Muscle of leg (tissue), 11 donors: ENCODE data around the gene NKD1. TPM values are rescaled to one million over a fixed set of nuclear protein-coding genes. Genes with fewer than 3 reads are reported as not detected.
"Not testable (repeated sequence)": the region's sequence is repeated elsewhere in the genome, so short reads cannot be mapped to it uniquely, and the experiment has no call there.

ENCODE experiments used
- DNase-seq: peaks from one replicate; pipeline ENCODE4 v3.0.0; 2013
- H3K27ac ChIP-seq: one replicate; pipeline ENCODE4 v1.5.1; 2013; ENCODE audit warnings: mild to moderate bottlenecking, low read length, control low read depth
- H3K27me3 ChIP-seq: one replicate; pipeline ENCODE4 v1.6.1; 2013; ENCODE audit warnings: low read length; ENCODE audit not compliant: control insufficient read depth, insufficient read depth
- H3K36me3 ChIP-seq: one replicate; pipeline ENCODE4 v1.6.1; 2013; ENCODE audit warnings: low read length; ENCODE audit not compliant: control insufficient read depth, insufficient read depth
- H3K4me1 ChIP-seq: one replicate; pipeline ENCODE4 v1.6.1; 2013; ENCODE audit warnings: low read length; ENCODE audit not compliant: control insufficient read depth, insufficient read depth
- H3K4me3 ChIP-seq: one replicate; pipeline ENCODE4 v1.5.1; 2013; ENCODE audit warnings: low read length, control low read depth
- H3K9me3 ChIP-seq: replicated peaks from 2 replicates; pipeline ENCODE4 v1.6.1; 2013; ENCODE audit warnings: low read depth, low read length; ENCODE audit not compliant: control insufficient read depth
- WGBS: methylation state at CpG from one replicate; pipeline ENCODE4 v1.1.5; 2013; ENCODE audit warnings: missing lambda C conversion rate; ENCODE audit not compliant: insufficient coverage; 5-methylcytosine and 5-hydroxymethylcytosine counted together
- polyA plus RNA-seq, 8 donors: library from polyadenylated mRNA; unstranded; fragments of 120-200 nt; gene quantifications; one replicate each; pipeline versions ENCODE4 v1.2.1 to v1.2.3, GENCODE V29; 2013; ENCODE audit warnings: inconsistent platforms in 1 of 8, low replicate concordance in 1 of 8; ENCODE audit not compliant: insufficient read length in 8 of 8, insufficient read depth in 1 of 8
- total RNA-seq: library from RNA; stranded (reverse); fragments of 120-200 nt; gene quantifications from one replicate; pipeline ENCODE4 v1.2.4, GENCODE V29; 2013

NKD1 gene
- total and polyA plus RNA-seq, 9 donors: 2.8 to 7.7 (median 4.5) TPM

DNA sequence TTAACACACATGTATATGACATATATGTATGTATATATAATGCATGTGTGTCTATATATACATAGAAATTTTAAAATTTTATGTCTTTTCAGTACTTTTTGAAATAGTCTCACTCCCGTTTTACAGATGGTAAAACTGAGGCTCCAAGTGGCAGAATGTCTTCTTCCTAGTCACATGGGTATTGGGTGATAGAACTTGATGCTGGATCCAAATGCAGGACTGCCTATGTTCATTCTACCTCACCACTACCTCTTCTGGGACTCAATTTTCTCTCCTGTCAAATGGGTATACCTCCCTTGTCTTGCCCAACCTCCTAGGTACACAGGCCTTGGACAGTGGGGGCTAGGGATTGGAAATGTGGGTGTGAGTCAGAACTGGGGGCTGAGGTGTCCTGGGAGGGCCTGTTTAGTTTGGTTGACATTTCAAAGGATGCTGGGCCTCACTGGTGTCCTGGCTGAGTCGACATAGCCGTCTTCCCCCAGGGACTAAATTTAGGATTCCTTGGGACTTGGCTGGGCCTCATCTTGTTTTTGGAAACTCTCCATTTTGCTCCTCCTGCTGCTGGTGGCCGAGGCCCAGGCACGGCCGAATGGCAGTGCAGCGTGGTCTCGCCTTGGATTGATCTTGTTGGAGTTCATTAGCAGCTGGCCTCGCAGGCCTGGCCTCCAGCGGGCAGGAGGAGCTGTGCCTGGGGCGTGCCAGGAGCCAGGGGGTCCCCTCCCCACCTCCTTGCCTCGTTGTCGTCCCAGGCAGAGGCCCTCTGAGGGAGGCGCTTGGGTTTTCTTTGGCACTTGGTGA lies 25.9 kb downstream of the NKD1 start:
- Histone ChIP-seq H3K27ac (peak overlapping the region; percentile 81), H3K9me3 (no peaks in the 10 kb centered on the region), H3K4me3 (no peak overlapping the region), H3K4me1 (peaks cover 24% of the 10 kb centered on the region), H3K27me3 (no peaks in the 10 kb centered on the region), H3K36me3 (no peaks in the 10 kb centered on the region)
- 10% methylated on average over 9 of the region's 14 CpGs for WGBS
- peak; percentile 73 for DNase-seq

DNA sequence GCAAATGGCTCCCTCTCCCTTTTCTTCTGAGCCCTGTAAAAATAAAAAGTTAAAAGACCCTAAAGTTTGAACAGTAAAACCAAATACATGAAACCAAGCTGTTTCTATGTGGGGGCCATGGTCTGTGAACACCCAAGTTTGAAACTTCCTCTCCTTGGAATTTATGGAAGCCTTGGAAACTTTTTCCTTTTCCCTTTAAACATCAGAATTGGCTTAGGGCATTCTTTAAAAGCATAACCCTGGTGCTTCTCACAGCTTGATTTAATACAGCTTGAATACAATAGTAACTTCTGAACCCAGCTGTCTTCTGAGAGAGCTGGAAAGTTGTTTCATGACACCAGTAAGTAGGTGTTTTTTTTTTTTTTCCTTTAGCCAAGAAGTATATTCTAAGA lies 26.5 kb downstream of the NKD1 start:
- Histone ChIP-seq H3K27ac (peak overlapping the region; percentile 81), H3K36me3 (no peaks in the 10 kb centered on the region), H3K27me3 (no peaks in the 10 kb centered on the region), H3K4me1 (peaks cover 24% of the 10 kb centered on the region), H3K9me3 (no peaks in the 10 kb centered on the region), H3K4me3 (no peak overlapping the region)
- peak; percentile 68 for DNase-seq

DNA sequence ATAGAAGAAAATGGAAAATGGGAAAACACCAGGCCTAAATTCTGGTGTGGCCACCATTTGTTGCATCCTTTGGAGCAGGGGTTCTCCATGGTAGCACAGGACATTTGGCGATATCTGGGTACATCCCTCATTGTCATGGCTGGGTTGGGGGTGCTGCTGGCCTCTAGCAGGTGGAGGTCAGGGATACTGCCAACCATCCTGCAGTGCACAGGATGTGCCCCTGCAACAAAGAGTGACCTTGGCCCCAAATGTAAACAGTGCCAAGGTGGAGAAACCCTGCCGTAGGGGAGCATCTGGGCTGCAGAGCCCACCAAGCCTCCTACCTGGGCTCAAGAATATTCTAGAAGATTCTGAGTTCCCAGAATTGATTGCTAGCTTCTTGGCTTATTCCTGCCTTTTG lies 27.5 kb downstream of the NKD1 start:
- no peaks in the 10 kb centered on the region for H3K36me3 ChIP-seq
- H3K27ac ChIP-seq: no peak overlapping the region
- DNase-seq: no peak
- no peaks in the 10 kb centered on the region for H3K27me3 ChIP-seq
- 100% methylated on average over 1 of the region's 2 CpGs for WGBS
- H3K9me3 ChIP-seq: no peaks in the 10 kb centered on the region
- no peak overlapping the region for H3K4me3 ChIP-seq
- H3K4me1 ChIP-seq: peaks cover 26% of the 10 kb centered on the region

DNA sequence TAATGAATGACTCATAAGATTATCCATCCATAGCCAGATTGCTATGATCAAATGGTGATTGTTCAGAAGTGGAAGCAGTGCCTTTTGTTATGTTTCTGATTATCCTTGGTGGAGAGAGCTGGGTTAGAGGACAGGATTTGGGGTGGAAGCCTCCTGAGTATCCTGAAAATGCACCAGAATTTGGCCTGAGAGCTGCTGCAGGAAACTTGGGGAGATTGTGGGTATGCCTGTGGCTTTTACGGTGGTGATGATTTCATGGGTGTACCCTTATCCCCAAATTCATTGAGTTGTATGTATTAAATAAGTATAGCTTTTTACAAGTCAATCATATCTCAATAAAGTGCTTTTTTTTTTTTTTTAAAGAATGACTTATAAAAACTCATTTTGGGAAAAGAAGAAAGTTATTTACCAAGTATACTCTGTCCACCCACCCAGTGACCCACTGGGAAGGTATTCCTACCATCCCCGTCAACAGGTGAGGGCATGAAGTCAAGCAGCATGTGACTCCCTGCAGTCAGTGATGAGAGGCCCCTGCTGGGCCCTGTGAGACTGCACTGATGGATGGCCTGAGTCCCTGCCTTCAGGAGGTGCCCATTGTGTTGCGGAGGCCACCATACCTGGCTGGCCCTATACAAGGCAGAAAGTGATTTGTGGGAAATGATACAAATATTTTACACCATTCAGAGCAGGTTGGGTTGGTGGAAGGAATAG lies 28.4 kb downstream of the NKD1 start:
- Histone ChIP-seq H3K36me3 (no peaks in the 10 kb centered on the region), H3K4me1 (peaks cover 26% of the 10 kb centered on the region), H3K27me3 (no peaks in the 10 kb centered on the region), H3K27ac (no peak overlapping the region), H3K4me3 (no peak overlapping the region), H3K9me3 (no peaks in the 10 kb centered on the region)
- no peak for DNase-seq
- no CpG with 5 or more reads among the region's 3 CpGs for WGBS

DNA sequence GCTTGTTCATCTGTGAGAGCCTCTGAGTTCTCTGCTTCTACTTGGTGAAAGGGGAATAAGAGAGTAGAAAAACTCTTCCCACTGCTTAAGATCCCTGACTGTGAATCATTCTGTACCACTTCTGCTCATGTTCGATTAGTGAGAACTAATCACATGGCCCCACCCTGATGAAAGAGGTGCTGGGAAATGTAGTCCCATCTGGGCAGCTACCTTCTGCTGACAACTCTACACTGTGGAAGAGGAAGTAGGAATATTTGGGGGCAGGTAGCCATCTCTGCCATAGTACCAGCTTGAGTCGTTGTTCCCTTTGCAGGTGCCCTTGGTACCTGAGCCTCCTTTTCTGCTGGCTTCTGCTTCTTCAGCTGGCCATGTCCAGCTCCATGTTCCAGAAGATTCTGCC lies 29.9 kb downstream of the NKD1 start:
- no peak overlapping the region for H3K27ac ChIP-seq
- H3K9me3 ChIP-seq: no peaks in the 10 kb centered on the region
- DNase-seq: no peak
- no peak overlapping the region for H3K4me3 ChIP-seq
- H3K27me3 ChIP-seq: no peaks in the 10 kb centered on the region
- H3K4me1 ChIP-seq: peaks cover 28% of the 10 kb centered on the region
- WGBS: 92% methylated on average over 1 of the region's 2 CpGs
- no peaks in the 10 kb centered on the region for H3K36me3 ChIP-seq

DNA sequence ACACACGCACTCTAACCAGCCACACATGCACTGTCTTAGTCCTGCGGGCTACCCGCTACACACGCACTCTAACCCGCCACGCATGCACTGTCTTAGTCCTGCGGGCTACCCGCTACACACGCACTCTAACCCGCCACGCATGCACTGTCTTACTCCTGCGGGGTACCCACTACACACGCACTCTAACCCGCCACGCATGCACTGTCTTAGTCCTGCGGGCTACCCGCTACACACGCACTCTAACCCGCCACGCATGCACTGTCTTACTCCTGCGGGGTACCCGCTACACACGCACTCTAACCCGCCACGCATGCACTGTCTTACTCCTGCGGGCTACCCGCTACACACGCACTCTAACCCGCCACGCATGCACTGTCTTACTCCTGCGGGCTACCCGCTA lies 31.2 kb downstream of the NKD1 start:
- not testable (repeated sequence) for H3K4me3 ChIP-seq, H3K36me3 ChIP-seq, H3K27ac ChIP-seq, H3K9me3 ChIP-seq, DNase-seq, H3K27me3 ChIP-seq
- H3K4me1 ChIP-seq: peaks cover 21% of the 10 kb centered on the region
- WGBS: over 99% methylated on average over 22 of the region's 32 CpGs

DNA sequence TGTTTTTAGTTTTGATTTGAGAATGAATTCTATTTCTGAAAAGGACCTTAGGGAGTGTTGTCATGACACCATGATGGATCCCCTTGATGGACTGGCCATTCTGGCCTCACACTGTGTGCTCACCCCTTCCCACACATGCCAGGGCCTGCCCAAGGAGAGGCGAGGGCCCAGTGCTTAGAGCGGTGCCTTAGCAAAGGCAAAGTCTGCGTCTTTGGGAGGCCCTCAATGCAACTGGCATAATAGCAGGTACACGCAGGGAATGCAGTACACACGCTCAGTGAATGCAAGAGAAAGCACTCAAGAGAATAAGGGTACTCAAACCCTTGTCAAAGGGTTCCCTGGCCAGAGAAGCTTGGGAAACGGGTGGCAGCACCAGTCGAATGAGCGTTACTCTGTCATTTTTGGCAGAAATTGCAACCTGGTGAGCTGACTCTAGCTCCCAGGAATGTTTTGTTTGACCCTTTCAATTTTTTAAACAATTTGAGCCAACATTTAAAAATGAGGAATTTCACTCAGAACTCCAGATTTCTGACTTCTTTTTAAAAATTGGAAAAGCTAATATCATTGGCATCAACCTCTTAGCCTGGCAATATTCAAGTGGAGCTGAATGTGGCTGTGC lies 32.1 kb downstream of the NKD1 start:
- WGBS: 79% methylated on average over 8 of the region's 8 CpGs
- H3K4me1 ChIP-seq: peaks cover 21% of the 10 kb centered on the region
- no peak overlapping the region for H3K27ac ChIP-seq
- no peak overlapping the region for H3K4me3 ChIP-seq
- no peaks in the 10 kb centered on the region for H3K36me3 ChIP-seq
- DNase-seq: peak; percentile 62
- no peaks in the 10 kb centered on the region for H3K27me3 ChIP-seq
- H3K9me3 ChIP-seq: no peaks in the 10 kb centered on the region

DNA sequence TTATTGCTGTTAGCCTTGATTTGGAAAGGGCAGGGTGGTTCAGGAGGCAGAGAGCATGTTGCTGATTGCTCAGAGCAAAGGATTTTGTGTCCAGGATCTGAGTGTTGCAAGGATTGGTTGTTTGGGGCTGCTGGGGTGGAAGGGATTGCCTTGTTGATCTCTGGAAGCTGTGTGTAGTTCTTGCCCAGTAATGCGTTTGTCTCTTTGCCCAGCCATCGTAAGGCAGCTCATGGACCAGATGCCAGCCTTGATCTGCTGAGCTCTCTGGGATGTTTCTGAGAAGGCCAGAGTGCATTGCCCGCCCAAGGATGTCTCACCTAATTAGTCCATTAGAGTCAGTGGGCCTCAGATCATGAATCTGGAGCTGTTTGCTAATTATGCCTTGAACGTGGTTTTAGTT lies 33.6 kb downstream of the NKD1 start:
- peaks cover 27% of the 10 kb centered on the region for H3K4me1 ChIP-seq
- H3K9me3 ChIP-seq: no peaks in the 10 kb centered on the region
- 62% methylated on average over 3 of the region's 4 CpGs for WGBS
- no peak for DNase-seq
- H3K4me3 ChIP-seq: no peak overlapping the region
- no peak overlapping the region for H3K27ac ChIP-seq
- no peaks in the 10 kb centered on the region for H3K36me3 ChIP-seq
- H3K27me3 ChIP-seq: no peaks in the 10 kb centered on the region

DNA sequence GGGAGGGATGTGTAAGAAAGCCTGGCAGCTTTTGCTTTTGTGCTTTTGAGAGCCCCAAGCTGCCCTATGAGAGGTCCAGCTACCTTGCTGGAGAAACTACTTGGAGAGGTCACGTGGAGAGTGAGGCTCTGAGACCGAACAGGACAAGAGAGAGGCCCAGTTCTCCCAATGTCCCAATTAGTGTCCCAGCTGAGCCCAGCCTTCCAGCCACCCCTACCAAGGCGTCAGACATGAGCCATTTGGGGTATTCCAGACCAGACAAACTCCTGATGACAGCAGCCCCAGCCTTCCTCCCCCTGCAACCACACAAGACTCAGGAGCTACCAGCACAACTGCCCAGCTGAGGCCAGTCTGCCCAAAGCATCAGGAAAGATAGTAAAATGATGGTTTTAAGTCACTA lies 35.0 kb downstream of the NKD1 start:
- DNase-seq: no peak
- Histone ChIP-seq H3K27ac (no peak overlapping the region), H3K4me3 (no peak overlapping the region), H3K27me3 (no peaks in the 10 kb centered on the region), H3K36me3 (no peaks in the 10 kb centered on the region), H3K9me3 (no peaks in the 10 kb centered on the region), H3K4me1 (peaks cover 27% of the 10 kb centered on the region)
- WGBS: 87% methylated on average over 3 of the region's 3 CpGs

DNA sequence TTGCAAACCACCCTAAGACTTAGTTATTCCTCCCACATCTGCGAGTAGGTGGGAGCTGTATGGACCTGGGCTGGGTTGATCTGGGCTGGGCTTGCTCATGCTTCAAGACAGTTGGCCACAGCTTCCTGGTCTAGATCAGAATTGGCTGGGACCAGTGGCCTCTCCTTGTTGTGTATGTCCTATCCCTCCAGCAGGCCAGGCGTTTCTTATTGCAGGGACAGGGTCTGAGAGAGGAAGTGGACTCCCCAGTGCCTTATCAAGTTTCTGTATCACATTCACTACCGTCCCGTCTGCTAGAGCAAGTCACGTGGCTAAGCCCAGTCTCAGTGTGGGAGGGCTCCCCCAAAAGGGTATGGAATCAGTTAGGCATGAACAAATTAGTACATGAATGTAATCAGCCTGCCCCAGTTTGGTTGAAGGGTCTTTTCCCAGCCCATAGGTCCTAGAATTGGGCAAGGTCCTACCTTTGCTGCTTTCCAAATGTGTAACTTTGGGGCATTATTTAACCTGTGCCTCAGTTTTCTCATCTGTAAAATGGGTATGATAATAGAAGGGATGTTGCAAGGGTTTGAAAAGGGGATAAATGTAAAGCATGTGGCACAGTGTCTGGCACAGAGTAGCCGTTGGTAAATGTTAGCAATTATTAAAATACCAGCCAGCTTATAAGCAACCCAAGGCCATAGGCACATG lies 36.0 kb downstream of the NKD1 start:
- no CpG with 5 or more reads among the region's 6 CpGs for WGBS
- H3K27me3 ChIP-seq: no peaks in the 10 kb centered on the region
- DNase-seq: no peak
- H3K27ac ChIP-seq: no peak overlapping the region
- H3K9me3 ChIP-seq: no peaks in the 10 kb centered on the region
- H3K36me3 ChIP-seq: no peaks in the 10 kb centered on the region
- H3K4me1 ChIP-seq: peaks cover 27% of the 10 kb centered on the region
- H3K4me3 ChIP-seq: no peak overlapping the region
